ENCODE measurements around the gene DNAJC30. TPM values are rescaled to one million over a fixed set of nuclear protein-coding genes. Genes with fewer than 3 reads are reported as not detected.
A peak's percentile ranks its signal among the peaks of the same experiment; 100 is the strongest.

DNAJC30 gene
- total RNA-seq, 3 donors from 2014 or later: 8.7 to 10.5 (median 10.2) TPM

DNA sequence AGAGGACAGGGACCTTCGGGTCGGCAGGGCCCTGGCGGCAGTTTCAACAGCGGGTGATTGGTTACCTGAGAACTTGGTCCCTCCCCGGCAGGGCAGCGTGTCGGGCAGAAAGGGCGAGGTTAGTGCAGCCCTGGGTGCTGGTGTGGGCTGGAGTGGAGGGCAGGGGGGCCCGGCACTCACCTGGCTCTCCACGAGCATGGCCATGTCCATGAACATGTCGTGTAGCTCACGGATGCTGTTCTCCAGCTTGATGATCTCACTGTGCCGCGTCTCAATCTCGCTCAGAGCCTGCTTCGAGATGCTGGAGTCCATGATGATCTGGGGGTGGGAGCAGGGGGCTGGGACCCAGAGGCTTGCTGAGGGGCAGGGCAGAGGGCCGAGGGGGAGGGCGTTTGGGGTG lies 19.4 kb upstream of the DNAJC30 start:
- intact Hi-C loops (cut with DNase I, micrococcal nuclease): no loop called here
- no peaks in the 10 kb centered on the region for H3K4me1 ChIP-seq (ENCODE audit: low read depth)
- TF ChIP-seq, protein P1, sequence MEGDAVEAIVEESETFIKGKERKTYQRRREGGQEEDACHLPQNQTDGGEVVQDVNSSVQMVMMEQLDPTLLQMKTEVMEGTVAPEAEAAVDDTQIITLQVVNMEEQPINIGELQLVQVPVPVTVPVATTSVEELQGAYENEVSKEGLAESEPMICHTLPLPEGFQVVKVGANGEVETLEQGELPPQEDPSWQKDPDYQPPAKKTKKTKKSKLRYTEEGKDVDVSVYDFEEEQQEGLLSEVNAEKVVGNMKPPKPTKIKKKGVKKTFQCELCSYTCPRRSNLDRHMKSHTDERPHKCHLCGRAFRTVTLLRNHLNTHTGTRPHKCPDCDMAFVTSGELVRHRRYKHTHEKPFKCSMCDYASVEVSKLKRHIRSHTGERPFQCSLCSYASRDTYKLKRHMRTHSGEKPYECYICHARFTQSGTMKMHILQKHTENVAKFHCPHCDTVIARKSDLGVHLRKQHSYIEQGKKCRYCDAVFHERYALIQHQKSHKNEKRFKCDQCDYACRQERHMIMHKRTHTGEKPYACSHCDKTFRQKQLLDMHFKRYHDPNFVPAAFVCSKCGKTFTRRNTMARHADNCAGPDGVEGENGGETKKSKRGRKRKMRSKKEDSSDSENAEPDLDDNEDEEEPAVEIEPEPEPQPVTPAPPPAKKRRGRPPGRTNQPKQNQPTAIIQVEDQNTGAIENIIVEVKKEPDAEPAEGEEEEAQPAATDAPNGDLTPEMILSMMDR (IDR thresholded peaks at IDR 0.05): no peak
- H3K36me3 ChIP-seq (ENCODE audit: low read depth): no peaks in the 10 kb centered on the region
- DNase-seq (no peak), ATAC-seq (no peak)
- H3K4me3 ChIP-seq: no peak overlapping the region
- no peaks in the 10 kb centered on the region for H3K9me3 ChIP-seq

DNA sequence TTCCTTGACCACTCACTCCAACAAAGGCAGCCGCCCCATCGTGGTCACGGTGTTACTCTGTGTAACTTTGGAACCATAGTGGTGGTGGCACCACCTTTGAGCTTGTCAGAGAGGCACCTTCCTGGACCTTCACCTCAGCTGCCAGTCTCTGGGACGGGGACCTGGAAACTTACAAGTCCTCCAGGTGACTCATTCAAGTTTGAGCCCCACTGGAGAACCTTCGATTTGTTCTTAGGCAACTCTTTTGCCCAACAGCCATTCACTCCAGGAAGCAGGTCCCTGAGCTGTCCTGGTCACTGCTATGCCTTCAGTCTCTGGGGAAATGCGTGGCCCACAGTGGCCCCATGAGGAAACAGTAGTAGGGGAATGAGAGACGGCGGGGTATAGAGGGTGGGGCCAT lies 19.0 kb upstream of the DNAJC30 start:
- intact Hi-C loops (cut with DNase I, micrococcal nuclease): no loop called here

DNA sequence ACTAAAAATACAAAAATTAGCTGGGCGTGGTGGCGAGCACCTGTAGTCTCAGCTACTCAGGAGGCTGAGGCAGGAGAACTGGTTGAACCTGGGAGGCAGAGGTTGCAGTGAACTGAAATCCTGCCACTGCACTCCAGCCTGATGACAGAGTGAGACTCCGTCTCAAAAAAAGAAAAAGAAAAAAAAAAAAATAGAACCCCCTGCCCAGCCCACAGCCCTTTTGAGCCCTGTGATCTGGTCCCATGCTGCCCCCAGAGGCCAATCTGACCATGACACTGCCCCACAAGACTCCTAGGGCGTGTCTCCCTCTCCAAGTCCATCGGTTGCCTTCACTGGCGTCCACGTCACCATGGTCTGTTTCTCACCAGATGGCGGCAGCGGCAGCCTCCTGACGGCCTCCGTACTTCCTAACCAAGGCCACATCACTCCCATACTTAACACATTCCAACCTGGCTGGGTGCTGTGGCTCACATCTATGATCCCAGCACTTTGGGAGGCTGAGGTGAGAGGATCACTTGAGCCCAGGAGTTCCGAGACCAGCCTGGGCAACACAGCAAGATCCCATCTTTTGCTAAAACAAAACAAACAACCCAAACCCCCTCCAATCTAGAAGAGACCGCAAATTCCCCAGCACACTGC lies 18.2 kb upstream of the DNAJC30 start:
- Histone ChIP-seq H3K4me1 (ENCODE audit: low read depth) (no peaks in the 10 kb centered on the region), H3K9me3 (no peaks in the 10 kb centered on the region), H3K4me3 (no peak overlapping the region), H3K36me3 (ENCODE audit: low read depth) (no peaks in the 10 kb centered on the region)
- TF ChIP-seq, protein P1 (IDR thresholded peaks at IDR 0.05): peak; percentile 55
- intact Hi-C loops (cut with DNase I, micrococcal nuclease): no loop called here
- DNase-seq: peak in 2 of 3 donors; percentile 79 to 81
- peak; percentile 75 for ATAC-seq

More for the DNA sequence above, 19.0 kb upstream of the DNAJC30 start:
- Histone ChIP-seq H3K36me3 (ENCODE audit: low read depth) (no peaks in the 10 kb centered on the region), H3K9me3 (no peaks in the 10 kb centered on the region), H3K4me1 (ENCODE audit: low read depth) (no peaks in the 10 kb centered on the region), H3K4me3 (no peak overlapping the region)
- DNase-seq (no peak), ATAC-seq (no peak)
- TF ChIP-seq, protein P1 (IDR thresholded peaks at IDR 0.05): no peak

DNA sequence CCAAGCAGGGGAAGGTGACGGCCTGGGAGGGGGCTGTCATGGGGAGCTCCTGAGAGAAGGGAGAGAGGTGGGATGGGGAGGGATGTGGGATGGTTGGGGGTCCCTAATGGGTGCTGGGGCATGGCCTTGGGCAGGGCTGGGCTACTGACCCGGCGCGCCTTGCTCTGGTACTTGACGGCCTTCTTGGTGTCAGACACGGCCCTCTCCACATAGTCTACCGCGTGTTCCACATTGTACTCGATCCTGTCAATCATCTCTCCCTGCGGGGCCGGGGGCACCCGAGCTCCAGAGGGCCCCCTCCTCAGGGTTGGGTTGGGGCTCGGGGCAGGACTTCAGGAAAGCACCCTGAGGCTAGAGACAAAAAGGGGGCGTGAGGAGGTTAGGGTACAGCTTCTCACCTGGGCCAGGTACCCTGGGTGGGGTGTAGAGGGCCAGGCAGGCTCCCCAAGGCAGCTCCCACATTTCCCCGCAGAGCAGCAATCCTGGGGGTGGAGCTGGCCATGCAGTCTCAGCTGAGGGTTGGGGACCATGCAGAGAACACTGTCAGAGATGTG lies 17.4 kb upstream of the DNAJC30 start:
- no peak for DNase-seq
- H3K9me3 ChIP-seq: no peaks in the 10 kb centered on the region
- no peak overlapping the region for H3K4me3 ChIP-seq
- no peaks in the 10 kb centered on the region for H3K36me3 ChIP-seq (ENCODE audit: low read depth)
- TF ChIP-seq, protein P1 (IDR thresholded peaks at IDR 0.05): no peak
- intact Hi-C loops (cut with DNase I, micrococcal nuclease): no loop called here
- H3K4me1 ChIP-seq (ENCODE audit: low read depth): no peaks in the 10 kb centered on the region
- ATAC-seq: no peak

DNA sequence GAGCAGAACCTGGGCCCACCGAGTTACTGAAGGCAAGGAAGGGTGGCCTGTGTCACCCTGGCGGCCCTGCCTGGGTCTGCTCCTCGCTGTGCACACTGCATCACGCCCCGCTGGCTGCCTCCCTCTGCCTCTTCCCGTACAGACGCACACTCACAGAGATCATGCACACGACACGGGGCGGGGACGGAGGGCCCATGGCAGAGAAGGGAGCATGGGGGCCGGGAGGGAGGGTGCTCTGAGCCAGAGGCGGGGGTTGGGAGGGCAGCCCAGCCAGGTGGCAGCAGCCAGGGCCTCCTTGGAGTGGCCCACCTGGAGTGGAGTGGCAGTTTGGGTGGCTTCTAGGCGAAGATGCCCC lies 16.8 kb upstream of the DNAJC30 start:
- intact Hi-C loops (cut with DNase I, micrococcal nuclease): no loop called here

More for the DNA sequence above, 16.8 kb upstream of the DNAJC30 start:
- Histone ChIP-seq H3K4me3 (no peak overlapping the region), H3K36me3 (ENCODE audit: low read depth) (no peaks in the 10 kb centered on the region), H3K9me3 (no peaks in the 10 kb centered on the region), H3K4me1 (ENCODE audit: low read depth) (no peaks in the 10 kb centered on the region)
- TF ChIP-seq, protein P1 (IDR thresholded peaks at IDR 0.05): no peak
- DNase-seq: no peak
- no peak for ATAC-seq

Data from mucosa of descending colon (tissue), 3 donors.